ENCODE measurements around the gene MRGPRG. TPM values are rescaled to one million over a fixed set of nuclear protein-coding genes. Genes with fewer than 3 reads are reported as not detected.

Gene MRGPRG
- total and polyA plus RNA-seq, 2 of the 8 experiments (the other 6 are each of a cell fraction or from before 2014, with no cell fraction given), result not detected

DNA sequence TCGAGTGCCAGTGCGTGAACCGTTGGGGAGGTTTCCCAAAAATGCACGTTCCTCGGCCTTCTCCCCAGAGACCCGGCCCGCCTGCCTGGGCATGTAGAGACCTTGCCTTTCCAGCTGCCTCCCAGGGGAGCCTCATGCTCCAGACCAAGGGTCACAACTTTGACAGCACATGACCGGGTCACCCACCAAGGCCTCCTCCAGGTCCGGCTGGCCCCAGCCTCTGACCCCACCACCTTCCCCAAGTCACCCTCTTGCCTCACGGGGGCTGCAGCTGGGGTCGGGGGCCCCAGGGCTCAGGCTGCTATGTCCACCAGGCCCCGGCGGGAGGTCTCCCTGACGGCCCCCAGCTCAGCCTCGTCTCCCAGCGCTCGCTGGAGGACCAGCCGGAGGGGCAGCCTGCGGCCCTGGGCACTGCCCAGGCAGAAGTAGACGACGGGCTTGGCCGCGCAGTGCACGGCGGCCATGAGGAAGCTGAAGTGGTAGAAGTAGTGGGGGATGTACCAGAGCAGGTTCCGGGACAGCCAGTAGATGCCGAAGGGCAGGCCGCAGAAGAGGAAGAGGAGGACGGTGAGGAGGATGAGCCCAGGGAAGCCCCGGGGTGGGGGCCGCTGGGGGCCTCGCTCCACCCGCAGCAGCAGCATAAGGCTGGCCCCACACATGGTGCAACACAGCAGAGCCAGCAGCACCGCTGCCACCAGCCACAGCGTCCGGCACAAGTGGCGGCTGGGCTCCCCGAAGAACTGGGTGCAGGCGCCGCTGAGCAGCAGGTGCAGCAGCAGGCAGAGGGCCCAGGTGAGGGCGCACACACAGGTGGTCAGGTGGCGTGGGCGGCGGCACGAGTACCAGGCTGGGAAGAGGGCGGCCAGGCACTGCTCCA lies 9.2 kb upstream of the MRGPRG start (continued):
- TF ChIP-seq SIN3A (conservative IDR thresholded peaks at IDR 0.05 in 1 of 2, IDR thresholded peaks at IDR 0.05 in 1 of 2; ENCODE audit: low read depth in 1 of 2, low read length in 2 of 2) (no peak), CHD1 (IDR thresholded peaks at IDR 0.05; ENCODE audit: low read depth, low read length) (no peak), TAF7 (optimal IDR thresholded peaks at IDR 0.05; ENCODE audit: borderline replicate concordance, low read depth, low read length) (no peak), EP300 (IDR thresholded peaks at IDR 0.05; ENCODE audit: borderline replicate concordance in 1 of 2, low read depth in 2 of 2, low read length in 2 of 2) (no peak)
- TF ChIP-seq, protein P1, sequence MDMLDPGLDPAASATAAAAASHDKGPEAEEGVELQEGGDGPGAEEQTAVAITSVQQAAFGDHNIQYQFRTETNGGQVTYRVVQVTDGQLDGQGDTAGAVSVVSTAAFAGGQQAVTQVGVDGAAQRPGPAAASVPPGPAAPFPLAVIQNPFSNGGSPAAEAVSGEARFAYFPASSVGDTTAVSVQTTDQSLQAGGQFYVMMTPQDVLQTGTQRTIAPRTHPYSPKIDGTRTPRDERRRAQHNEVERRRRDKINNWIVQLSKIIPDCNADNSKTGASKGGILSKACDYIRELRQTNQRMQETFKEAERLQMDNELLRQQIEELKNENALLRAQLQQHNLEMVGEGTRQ (IDR thresholded peaks at IDR 0.05; ENCODE audit: low read length), result no peak
